Smooth muscle cell of bladder (primary cell): ENCODE measurements around the gene ZNF235. TPM values are rescaled to one million over a fixed set of nuclear protein-coding genes. Genes with fewer than 3 reads are reported as not detected.

ENCODE experiments used
- total RNA-seq: library from RNA; depleted of rRNA; stranded (reverse); fragments of >200 nt; gene quantifications from 2 replicates; pipeline ENCODE4 v1.2.3, GENCODE V29; 2014

The ZNF235 gene
- total RNA-seq = 2.3 and 2.6 TPM in 2 replicates

GRCh38 chr19:44304659-44305193 is at the start of gene ZNF235:
Gene ZNF235, minus strand, starts transcription at chr19:44305025. Its CDS starts 1,621 bp downstream, at chr19:44303404.

Other genes starting within 250 kb of the ZNF235 start
- gene ZNF284, start 232.9 kb downstream of the ZNF235 start, total RNA-seq = 2.7 and 3.2 TPM in 2 replicates
- gene ZNF224, start 210.7 kb downstream of the ZNF235 start, total RNA-seq = 22.9 and 28.2 TPM in 2 replicates
- 7.5 and 8.0 TPM in 2 replicates for gene ZNF225, start 191.6 kb downstream of the ZNF235 start, total RNA-seq
- gene ZNF234, start 163.5 kb downstream of the ZNF235 start, total RNA-seq = 9.0 and 12.6 TPM in 2 replicates
- gene ZNF226, start 139.9 kb downstream of the ZNF235 start, total RNA-seq = 21.1 and 22.9 TPM in 2 replicates
- 18.6 and 18.9 TPM in 2 replicates for gene ZNF227, start 92.5 kb downstream of the ZNF235 start, total RNA-seq
- 0.83 and 1.7 TPM in 2 replicates for gene ZNF233, start 45.1 kb downstream of the ZNF235 start, total RNA-seq
- gene ZNF112, start 51.7 kb upstream of the ZNF235 start, total RNA-seq = 6.8 and 8.6 TPM in 2 replicates
- gene ZNF285, start 96.6 kb upstream of the ZNF235 start, total RNA-seq = 2.0 and 2.4 TPM in 2 replicates
- gene ZNF229, start 143.4 kb upstream of the ZNF235 start, total RNA-seq = 12.2 and 13.5 TPM in 2 replicates
- gene ZNF180, start 195.5 kb upstream of the ZNF235 start, total RNA-seq = 5.7 and 7.1 TPM in 2 replicates
- not detected in 2 replicates for gene CEACAM20, start 224.7 kb upstream of the ZNF235 start, total RNA-seq